Gastroesophageal sphincter (tissue), 4 donors: ENCODE data around the gene SERTAD2. TPM values are rescaled to one million over a fixed set of nuclear protein-coding genes. Genes with fewer than 3 reads are reported as not detected.

Experiments used
- ATAC-seq: fragments of 150-250 bp; one replicate; pipeline ENCODE4 v1.9.1; 2016; ENCODE audit warnings: mild to moderate bottlenecking, moderate library complexity
- H3K27ac ChIP-seq, 4 donors: fragments of 200-600 bp; sonication (generic) in 3 of 4; 1 replicate in 3 of 4; 2 replicates in 1 of 4; pipeline ENCODE4 v1.5.1; 2016 to 2019
- H3K27me3 ChIP-seq: fragments of 200-600 bp; sonication (generic); one replicate; pipeline ENCODE4 v1.5.1; 2019
- H3K36me3 ChIP-seq, 2 donors: fragments of 200-600 bp; sonication (generic); one replicate each; pipeline ENCODE4 v1.5.1; 2019; ENCODE audit warnings: control low read depth in 1 of 2
- H3K4me1 ChIP-seq, 3 donors: fragments of 200-600 bp; sonication (generic); 1 replicate in 2 of 3; 2 replicates in 1 of 3; pipeline ENCODE4 v1.5.1; 2016 to 2019; ENCODE audit warnings: control low read depth in 2 of 3
- H3K4me3 ChIP-seq, 2 donors: fragments of 200-600 bp; sonication (generic); one replicate each; pipeline ENCODE4 v1.5.1; 2019; ENCODE audit warnings: mild to moderate bottlenecking in 1 of 2, moderate library complexity in 1 of 2
- H3K9me3 ChIP-seq, 3 donors: fragments of 200-600 bp; sonication (generic); one replicate each; pipeline ENCODE4 v1.5.1; 2017 to 2019; ENCODE audit warnings: control low read depth in 2 of 3
- CTCF ChIP-seq, 4 experiments: fragments of 200-600 bp in 2 of 4; fragments of 450-650 bp in 2 of 4; sonication (generic) in 1 of 4; IDR thresholded peaks; one replicate each; pipeline ENCODE4 v1.5.1; 2017 to 2019; ENCODE audit warnings: antibody characterized with exemption in 4 of 4, mild to moderate bottlenecking in 2 of 4, moderate library complexity in 2 of 4
- EP300 ChIP-seq: sonication (generic); formaldehyde crosslinking; IDR thresholded peaks from one replicate; pipeline ENCODE4 v1.6.1; 2017; ENCODE audit warnings: antibody characterized with exemption, mild to moderate bottlenecking
- POLR2A ChIP-seq, 2 donors: fragments of 450-650 bp; IDR thresholded peaks; one replicate each; pipeline ENCODE4 v1.6.1; 2017; ENCODE audit warnings: antibody characterized with exemption in 2 of 2, mild to moderate bottlenecking in 2 of 2, moderate library complexity in 1 of 2
- POLR2AphosphoS5 ChIP-seq: sonication (generic); formaldehyde crosslinking; IDR thresholded peaks from one replicate; pipeline ENCODE4 v1.6.1; 2017; ENCODE audit warnings: antibody characterized with exemption
- WGBS, 2 donors: methylation state at CpG; one replicate each; pipeline ENCODE4 v1.1.5; 2018; ENCODE audit warnings: low coverage in 1 of 2; 5-methylcytosine and 5-hydroxymethylcytosine counted together
- total RNA-seq, 4 donors: library from RNA; depleted of rRNA; stranded (reverse); fragments of >200 nt; gene quantifications; one replicate each; pipeline ENCODE4 v1.1.0, GENCODE V29; 2016

SERTAD2 gene
- total RNA-seq, 4 donors from 2014 or later, result 13.9 to 18.5 (median 15.6) TPM

GRCh38 chr2:64624108-64624610 is 29.6 kb downstream of the SERTAD2 start:
- H3K27me3 ChIP-seq, result no peaks in the 10 kb centered on the region
- no peaks in the 10 kb centered on the region for H3K36me3 ChIP-seq
- no peak for ATAC-seq
- WGBS, 2 donors, result 90% methylated on average over 2 of the region's 6 CpGs; no CpG with 5 or more reads in 1 of the 2 donors
- H3K4me1 ChIP-seq, result peaks cover 0 to 8% (median 0%) of the 10 kb centered on the region in 3 donors
- no peak overlapping the region for H3K27ac ChIP-seq
- no peaks in the 10 kb centered on the region for H3K9me3 ChIP-seq
- TF ChIP-seq POLR2AphosphoS5, result no peak
- TF ChIP-seq EP300, result no peak
- no peak for TF ChIP-seq CTCF (IDR thresholded peaks at IDR 0.05)
- no peak for TF ChIP-seq POLR2A (IDR thresholded peaks at IDR 0.05)
- no peak overlapping the region for H3K4me3 ChIP-seq

- no peak overlapping the region for H3K4me3 ChIP-seq
- ATAC-seq, result no peak
- TF ChIP-seq CTCF (IDR thresholded peaks at IDR 0.05), result no peak
- no peak for TF ChIP-seq POLR2A (IDR thresholded peaks at IDR 0.05)
- TF ChIP-seq EP300, result no peak
- TF ChIP-seq POLR2AphosphoS5, result no peak
Measured at GRCh38 chr2:64623242-64623850, 30.4 kb downstream of the SERTAD2 start.

GRCh38 chr2:64622443-64623241 is 31.1 kb downstream of the SERTAD2 start:
- no peak for ATAC-seq
- H3K4me3 ChIP-seq, result no peak overlapping the region
- 50 to 68% methylated on average over 2 to 6 of the region's 13 CpGs for WGBS, 2 donors
- TF ChIP-seq EP300, result no peak
- peak in 3 of 4 experiments; percentile 9 to 35 (median 22) for TF ChIP-seq CTCF (IDR thresholded peaks at IDR 0.05)
- no peaks in the 10 kb centered on the region for H3K36me3 ChIP-seq
- no peaks in the 10 kb centered on the region for H3K27me3 ChIP-seq
- H3K9me3 ChIP-seq, result no peaks in the 10 kb centered on the region
- peaks cover 0 to 5% (median 0%) of the 10 kb centered on the region in 3 donors for H3K4me1 ChIP-seq
- H3K27ac ChIP-seq, result no peak overlapping the region

More at GRCh38 chr2:64623242-64623850, 30.4 kb downstream of the SERTAD2 start:
- Histone ChIP-seq H3K27me3 (no peaks in the 10 kb centered on the region), H3K4me1 (peaks cover 0 to 5% (median 0%) of the 10 kb centered on the region in 3 donors), H3K27ac (no peak overlapping the region), H3K9me3 (no peaks in the 10 kb centered on the region), H3K36me3 (no peaks in the 10 kb centered on the region)
- 70 to 93% methylated on average over 2 to 12 of the region's 13 CpGs for WGBS, 2 donors

GRCh38 chr2:64620661-64621060 is 33.1 kb downstream of the SERTAD2 start:
- TF ChIP-seq EP300, result no peak
- TF ChIP-seq POLR2A (IDR thresholded peaks at IDR 0.05), result no peak
- no peak for TF ChIP-seq CTCF (IDR thresholded peaks at IDR 0.05)
- TF ChIP-seq POLR2AphosphoS5, result no peak
- Histone ChIP-seq H3K4me1 (no peaks in the 10 kb centered on the region), H3K27me3 (no peaks in the 10 kb centered on the region), H3K9me3 (no peaks in the 10 kb centered on the region), H3K4me3 (no peak overlapping the region), H3K36me3 (no peaks in the 10 kb centered on the region), H3K27ac (no peak overlapping the region)
- 83 to 85% methylated on average over 4 of the region's 4 CpGs for WGBS, 2 donors
- ATAC-seq, result no peak
